Stimulated activated CD8-positive, alpha-beta memory T cell treated with anti-CD3 and anti-CD28 coated beads, Interleukin-2, amount 100 ng/mL, for 1 hour (primary cell): ENCODE data around the gene PLA2G4C.

Experiments
- DNase-seq, 2 donors: peaks; one replicate each; pipeline ENCODE4 v3.0.0-alpha.2; 2020; ENCODE audit warnings: low read depth in 2 of 2

Gene PLA2G4C

GRCh38 chr19:48053076-48053475 lies 57.5 kb downstream of the PLA2G4C start:
- no peak for DNase-seq

- DNase-seq, result no peak
Measured at GRCh38 chr19:48051335-48052033, 59.1 kb downstream of the PLA2G4C start.

- no peak for DNase-seq
Measured at GRCh38 chr19:48044561-48044960, 66.1 kb downstream of the PLA2G4C start.

- DNase-seq, result no peak
Measured at GRCh38 chr19:48043675-48044258, 66.8 kb downstream of the PLA2G4C start, which contains the start of gene CABP5. Gene CABP5, minus strand, starts transcription at chr19:48044079. Its CDS starts 157 bp downstream, at chr19:48043922.

- no peak for DNase-seq
Measured at GRCh38 chr19:48041877-48042580, 68.6 kb downstream of the PLA2G4C start.

GRCh38 chr19:48036765-48037164 lies 73.9 kb downstream of the PLA2G4C start:
- DNase-seq, result no peak

- no peak for DNase-seq
Measured at GRCh38 chr19:48033604-48034003, 77.0 kb downstream of the PLA2G4C start.

- no peak for DNase-seq
Measured at GRCh38 chr19:48030073-48030472, 80.5 kb downstream of the PLA2G4C start.

- no peak for DNase-seq
Measured at GRCh38 chr19:48029431-48029830, 81.2 kb downstream of the PLA2G4C start.

- no peak for DNase-seq
Measured at GRCh38 chr19:48025480-48025879, 85.1 kb downstream of the PLA2G4C start.

- no peak for DNase-seq
Measured at GRCh38 chr19:48023518-48023917, 87.1 kb downstream of the PLA2G4C start.

GRCh38 chr19:48023011-48023410 lies 87.6 kb downstream of the PLA2G4C start:
- DNase-seq, result no peak

GRCh38 chr19:48020686-48021085 lies 89.9 kb downstream of the PLA2G4C start:
- no peak for DNase-seq

- no peak for DNase-seq
Measured at GRCh38 chr19:48010932-48011758, 99.5 kb downstream of the PLA2G4C start.

- no peak for DNase-seq
Measured at GRCh38 chr19:48006762-48007161, 103.9 kb downstream of the PLA2G4C start.

GRCh38 chr19:48004236-48004635 lies 106.4 kb downstream of the PLA2G4C start:
- DNase-seq, result no peak

GRCh38 chr19:48000846-48001245 lies 109.8 kb downstream of the PLA2G4C start:
- DNase-seq, result no peak

- DNase-seq, result no peak
Measured at GRCh38 chr19:47998800-47999199, 111.8 kb downstream of the PLA2G4C start.
